Measurements from ENCODE around the gene OR6B1.
"Not testable (repeated sequence)": the region's sequence is repeated elsewhere in the genome, so short reads cannot be mapped to it uniquely, and the experiment has no call there.

Gene OR6B1

DNA sequence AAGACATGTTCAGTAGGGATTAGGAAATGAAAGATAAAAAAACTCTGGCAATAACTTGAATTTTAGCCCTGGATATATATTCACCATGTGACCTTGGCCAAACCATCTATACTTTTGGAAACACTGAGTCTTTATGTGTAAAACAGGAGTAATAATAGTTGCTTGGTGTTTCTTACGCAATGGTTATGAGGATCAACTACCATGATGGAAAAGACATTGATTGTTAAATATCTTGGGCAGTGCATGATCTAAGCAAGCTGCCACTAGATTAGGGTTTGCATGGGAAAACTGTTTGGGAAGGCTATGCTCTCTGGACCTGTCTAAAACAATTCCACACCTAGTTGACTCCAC is 6.5 kb downstream of the OR6B1 start:
- DNase-seq: no peak

DNA sequence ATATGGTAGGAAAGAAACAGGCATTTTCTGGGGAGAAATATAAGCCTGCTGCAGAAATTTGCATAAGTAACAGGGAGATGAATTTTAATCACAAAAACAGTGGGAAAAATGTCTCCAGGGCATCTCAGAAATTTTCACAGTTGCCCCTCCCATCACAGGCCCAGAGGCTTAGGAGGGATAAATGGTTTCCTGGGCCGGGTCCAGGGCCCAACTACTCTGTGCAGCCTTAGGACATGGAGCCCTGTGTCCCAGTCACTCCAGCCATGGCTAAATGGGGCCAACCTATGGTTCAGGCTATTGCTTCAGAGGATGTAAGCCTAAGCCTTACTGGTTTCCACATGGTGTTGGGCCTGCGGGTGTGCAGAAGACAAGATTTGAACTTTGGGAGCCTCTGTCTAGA is 9.2 kb downstream of the OR6B1 start:
- no peak for DNase-seq

DNA sequence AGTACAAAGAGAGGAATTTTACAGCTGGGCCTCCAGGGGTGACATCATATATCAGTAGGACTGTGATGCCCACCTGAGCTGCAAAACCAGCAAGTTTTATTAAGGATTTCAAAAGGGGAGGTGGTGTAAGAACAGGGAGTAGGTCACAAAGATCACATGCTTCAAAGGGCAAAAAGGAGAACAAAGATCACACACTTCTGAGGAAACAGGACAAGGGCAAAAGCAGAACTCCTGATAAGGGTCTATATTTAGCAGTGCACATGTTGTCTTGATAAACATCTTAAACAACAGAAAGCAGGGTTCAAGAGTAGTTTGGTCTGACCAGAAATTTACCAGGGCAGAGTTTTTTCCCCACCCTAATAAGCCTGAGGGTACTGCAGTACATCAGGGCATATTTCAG is 9.9 kb downstream of the OR6B1 start:
- not testable (repeated sequence) for DNase-seq

DNA sequence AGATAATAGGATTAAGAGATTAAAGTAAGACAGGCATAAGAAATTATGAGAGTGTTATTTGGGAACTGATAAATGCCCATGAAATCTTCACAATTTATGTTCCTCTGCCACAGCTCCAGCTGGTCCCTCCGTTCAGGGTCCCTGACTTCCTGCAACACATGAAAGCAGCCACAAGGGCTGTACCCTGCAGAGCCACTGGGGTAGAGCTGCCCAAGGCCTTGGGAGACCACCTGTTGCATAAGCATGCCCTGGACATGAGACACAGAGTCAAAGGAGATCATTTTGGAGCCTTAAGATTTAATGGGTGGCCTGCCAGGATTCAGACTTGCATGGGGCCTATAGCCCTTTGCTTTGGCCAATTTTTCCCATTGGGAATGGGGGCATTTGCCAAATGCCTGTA is 10.7 kb downstream of the OR6B1 start:
- not testable (repeated sequence) for DNase-seq

GRCh38 chr7:144011458-144012230 is 11.5 kb downstream of the OR6B1 start:
- DNase-seq: no peak

GRCh38 chr7:144018065-144018464 is 17.9 kb downstream of the OR6B1 start:
- no peak for DNase-seq

GRCh38 chr7:144019457-144019856 is 19.3 kb downstream of the OR6B1 start:
- DNase-seq: no peak

DNA sequence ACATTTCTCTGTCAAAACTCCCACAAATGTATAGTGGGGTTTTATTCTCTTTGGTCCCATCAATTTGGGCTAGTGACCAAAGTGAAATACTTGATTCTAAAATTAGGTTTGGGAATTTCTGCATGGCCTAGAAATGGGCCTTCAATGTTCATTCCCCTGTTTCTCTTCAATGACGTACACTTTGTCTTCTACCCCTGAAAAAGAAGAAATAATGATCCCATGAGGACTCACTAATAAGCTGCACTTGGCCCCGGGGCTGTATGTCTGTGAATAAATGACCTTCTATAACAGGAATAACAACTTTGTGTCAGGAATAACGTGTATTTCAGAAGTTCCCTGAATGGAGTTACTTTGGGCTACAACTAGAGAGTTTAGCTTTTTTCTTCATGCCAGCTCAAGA is 20.2 kb downstream of the OR6B1 start:
- no peak for DNase-seq

- DNase-seq: no peak
These were observed 22.0 kb downstream of the OR6B1 start for GRCh38 chr7:144022169-144022568.

- no peak for DNase-seq
These were observed 23.2 kb downstream of the OR6B1 start for GRCh38 chr7:144023171-144023827.

- DNase-seq: no peak
These were observed 24.1 kb downstream of the OR6B1 start for GRCh38 chr7:144024213-144024612.

- no peak for DNase-seq
These were observed 26.2 kb downstream of the OR6B1 start for GRCh38 chr7:144026203-144026883.

GRCh38 chr7:144027070-144027469 is 26.9 kb downstream of the OR6B1 start:
- peak in 1 of 2 experiments; percentile 12 for DNase-seq

GRCh38 chr7:144027974-144028373 is 27.9 kb downstream of the OR6B1 start:
- DNase-seq: no peak

GRCh38 chr7:144028547-144028946 is 28.4 kb downstream of the OR6B1 start:
- DNase-seq: no peak

- no peak for DNase-seq
These were observed 32.4 kb downstream of the OR6B1 start for GRCh38 chr7:144032516-144032915.

- no peak for DNase-seq
These were observed 33.0 kb downstream of the OR6B1 start for GRCh38 chr7:144032985-144033709.

GRCh38 chr7:144035385-144035784 is 35.3 kb downstream of the OR6B1 start:
- DNase-seq: no peak

DNA sequence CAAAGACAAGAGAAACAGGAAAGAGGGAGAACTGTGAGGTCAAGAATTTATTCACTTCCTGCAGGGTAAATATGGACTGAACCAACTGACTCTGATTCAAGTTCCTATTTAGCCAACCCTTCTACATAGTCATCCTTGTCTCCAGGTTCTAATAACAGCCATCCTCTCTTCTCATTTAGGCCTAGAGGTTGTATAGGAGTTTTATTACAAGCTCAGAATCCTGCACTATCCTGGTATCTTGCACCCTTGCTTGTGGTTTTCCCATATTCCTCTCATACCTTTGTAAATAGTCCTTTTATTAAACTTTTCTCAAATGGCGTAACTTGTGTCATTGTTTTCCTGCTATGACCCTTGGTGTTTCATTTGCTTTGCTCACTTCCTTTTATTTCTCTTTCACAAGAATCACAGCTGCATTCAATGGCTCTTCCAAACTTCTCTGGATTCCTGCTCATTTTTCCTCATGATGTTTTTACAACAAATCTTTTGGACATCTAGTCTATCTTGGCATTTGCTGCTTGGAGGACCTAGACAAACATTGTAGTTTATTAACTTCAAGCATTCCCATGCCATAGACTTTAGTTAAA is 36.3 kb downstream of the OR6B1 start:
- no peak for DNase-seq

DNA sequence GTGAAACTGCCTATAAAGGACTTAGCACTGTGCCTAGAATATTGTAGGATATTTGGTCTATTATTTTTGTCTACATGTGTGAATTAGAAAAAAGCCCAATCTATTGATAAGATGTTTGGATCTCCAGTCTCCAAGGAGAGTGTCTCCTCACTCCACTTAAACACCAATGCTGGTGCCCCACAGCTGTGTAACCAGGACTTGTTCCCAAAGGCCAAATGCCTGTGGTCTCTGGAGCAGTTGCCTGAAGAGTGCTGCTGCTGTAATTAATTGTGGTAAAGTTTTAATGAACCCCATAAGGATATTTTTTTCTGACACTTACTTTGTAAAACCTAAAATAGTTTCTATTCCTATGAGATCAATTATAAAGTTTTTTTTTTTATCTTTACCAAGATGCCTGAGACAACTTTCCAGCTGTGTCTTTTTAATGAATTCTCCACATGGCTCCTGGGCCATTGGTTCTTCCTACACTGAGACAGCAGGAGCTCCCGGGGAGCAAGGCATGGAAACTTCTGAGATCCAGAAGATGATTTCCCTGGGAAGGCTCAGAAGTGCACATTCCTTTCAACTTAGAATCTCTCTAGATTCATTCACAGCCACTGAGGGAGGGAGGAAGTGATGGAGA is 37.4 kb downstream of the OR6B1 start:
- no peak for DNase-seq

DNA sequence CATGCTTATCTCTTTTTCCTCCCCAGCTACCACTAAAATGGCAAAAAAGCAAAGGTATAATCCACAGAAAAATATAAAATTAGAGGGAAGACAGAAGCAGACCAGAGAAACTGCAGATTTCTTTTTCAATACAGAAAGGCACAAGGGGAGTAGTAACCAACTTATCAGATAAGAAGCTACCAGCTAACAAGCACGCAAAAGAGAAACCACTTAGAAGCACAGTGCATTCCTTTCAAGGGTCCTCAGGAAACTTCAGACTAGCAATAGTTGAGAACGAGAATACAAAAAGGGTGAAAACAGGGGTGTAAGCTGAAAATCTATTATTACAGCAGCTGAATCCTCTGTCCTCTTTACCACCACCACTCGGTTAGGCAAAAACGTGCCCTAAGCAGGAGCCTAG is 38.8 kb downstream of the OR6B1 start:
- DNase-seq: no peak

GRCh38 chr7:144048648-144049047 is 48.5 kb downstream of the OR6B1 start, which contains the start of gene OR2A5:
Gene OR2A5, plus strand, starts transcription at chr7:144048948. Its CDS starts 1,454 bp downstream, at chr7:144050402.
- DNase-seq: no peak
